SU-DHL-6 (cell line): ENCODE results near the gene BAHCC1.

Experiments
- H2AFZ ChIP-seq: fragments of 200-600 bp; sonication (generic); 2 replicates; pipeline ENCODE4 v1.6.1; 2014; ENCODE audit warnings: low read depth, mild to moderate bottlenecking, moderate library complexity, mixed read lengths, antibody characterized with exemption, low read length; ENCODE audit not compliant: severe bottlenecking
- H3F3A ChIP-seq: fragments of 200-600 bp; shearing (Covaris generic); 2 replicates; pipeline ENCODE4 v1.6.0; 2016; ENCODE audit warnings: antibody characterized with exemption, mild to moderate bottlenecking; ENCODE audit not compliant: insufficient read depth
- H3K27ac ChIP-seq: fragments of 200-600 bp; sonication (generic); 2 replicates; pipeline ENCODE4 v1.5.1; 2016; ENCODE audit warnings: low read depth, mild to moderate bottlenecking, low read length, moderate library complexity, mixed read lengths
- H3K27me3 ChIP-seq: fragments of 200-600 bp; sonication (generic), shearing (Covaris generic); 2 replicates; pipeline ENCODE4 v1.6.0; 2014; ENCODE audit warnings: mild to moderate bottlenecking, low read length
- H3K36me3 ChIP-seq: fragments of 200-600 bp; sonication (generic); 2 replicates; pipeline ENCODE4 v1.6.1; 2014; ENCODE audit warnings: mild to moderate bottlenecking, low read length, mixed read lengths
- H3K4me2 ChIP-seq: fragments of 300-600, 200-600 bp; shearing (Covaris generic), sonication (generic); 2 replicates; pipeline ENCODE4 v1.6.0; 2014; ENCODE audit warnings: low read length, low read depth, mild to moderate bottlenecking; ENCODE audit not compliant: poor library complexity, severe bottlenecking
- H3K4me3 ChIP-seq: fragments of 200-600 bp; sonication (generic); 2 replicates; pipeline ENCODE4 v1.5.1; 2014; ENCODE audit warnings: antibody characterized with exemption, low read length, mild to moderate bottlenecking, mixed read lengths; ENCODE audit not compliant: insufficient read depth, poor library complexity, severe bottlenecking
- H3K79me2 ChIP-seq: fragments of 200-600 bp; sonication (generic); 2 replicates; pipeline ENCODE4 v1.6.1; 2014; ENCODE audit warnings: mild to moderate bottlenecking, low read length, moderate library complexity; ENCODE audit not compliant: insufficient read depth
- H3K9ac ChIP-seq: fragments of 200-600 bp; sonication (generic); 2 replicates; pipeline ENCODE4 v1.7.0; 2014; ENCODE audit warnings: mild to moderate bottlenecking, low read length
- H3K9me2 ChIP-seq: fragments of 200-600 bp; sonication (generic); replicated peaks from 2 replicates; pipeline ENCODE4 v1.6.1; 2014; ENCODE audit warnings: low read length; ENCODE audit not compliant: insufficient read depth
- H3K9me3 ChIP-seq: fragments of 200-600 bp; sonication (generic); 2 replicates; pipeline ENCODE4 v1.6.1; 2014; ENCODE audit warnings: low read length, mixed read lengths; ENCODE audit not compliant: insufficient read depth
- H4K20me1 ChIP-seq: fragments of 200-600 bp; sonication (generic); 2 replicates; pipeline ENCODE4 v1.6.1; 2014; ENCODE audit warnings: low read depth, mild to moderate bottlenecking, antibody characterized with exemption, low read length, moderate library complexity, mixed read lengths
- EZH2phosphoT487 ChIP-seq: fragments of 200-600 bp; sonication (generic), shearing (Covaris generic); conservative IDR thresholded peaks from 2 replicates; pipeline ENCODE4 v1.6.1; 2018; ENCODE audit warnings: mild to moderate bottlenecking, antibody characterized with exemption, low read length, moderate library complexity, mixed read lengths
- TF ChIP-seq, protein P1 (sequence below): fragments of 200-600 bp; sonication (generic); IDR thresholded peaks from one replicate; pipeline ENCODE4 v1.5.1; 2017; ENCODE audit warnings: antibody characterized with exemption, mild to moderate bottlenecking, low read length, moderate library complexity; ENCODE audit not compliant: insufficient read depth, poor library complexity, severe bottlenecking

The BAHCC1 gene

DNA sequence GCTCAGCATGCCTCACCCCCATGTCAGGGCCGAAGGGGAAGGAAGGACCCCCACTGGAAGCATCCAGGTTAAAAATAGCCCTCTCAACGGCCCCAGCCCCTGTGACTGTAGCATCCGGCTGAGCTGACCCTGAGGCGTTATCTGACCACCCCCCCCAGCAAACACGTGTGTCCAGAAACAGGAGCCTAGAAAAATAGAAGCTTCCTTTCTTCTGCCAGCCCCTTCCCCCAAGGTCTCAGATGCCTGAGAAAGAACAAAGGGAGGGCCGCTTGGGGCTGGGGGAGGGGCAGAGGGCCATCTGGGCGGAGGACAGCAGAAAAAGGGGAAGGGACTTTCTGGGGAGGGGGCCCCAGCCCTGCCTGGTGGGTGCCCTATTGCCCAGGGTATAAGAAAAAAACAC is 61.5 kb downstream of the BAHCC1 start:
- H3K27ac ChIP-seq = no peak overlapping the region
- no peaks in the 10 kb centered on the region for H3K79me2 ChIP-seq
- no peak overlapping the region for H2AFZ ChIP-seq
- no peaks in the 10 kb centered on the region for H3K9me3 ChIP-seq
- H3K9ac ChIP-seq = no peak overlapping the region
- H3K4me2 ChIP-seq = no peak overlapping the region
- no peaks in the 10 kb centered on the region for H3K27me3 ChIP-seq
- H3K9me2 ChIP-seq = no peaks in the 10 kb centered on the region
- H4K20me1 ChIP-seq = no peaks in the 10 kb centered on the region
- no peaks in the 10 kb centered on the region for H3F3A ChIP-seq
- H3K4me3 ChIP-seq = no peak overlapping the region
- no peaks in the 10 kb centered on the region for H3K36me3 ChIP-seq
- no peak for TF ChIP-seq EZH2phosphoT487
- TF ChIP-seq, protein P1, sequence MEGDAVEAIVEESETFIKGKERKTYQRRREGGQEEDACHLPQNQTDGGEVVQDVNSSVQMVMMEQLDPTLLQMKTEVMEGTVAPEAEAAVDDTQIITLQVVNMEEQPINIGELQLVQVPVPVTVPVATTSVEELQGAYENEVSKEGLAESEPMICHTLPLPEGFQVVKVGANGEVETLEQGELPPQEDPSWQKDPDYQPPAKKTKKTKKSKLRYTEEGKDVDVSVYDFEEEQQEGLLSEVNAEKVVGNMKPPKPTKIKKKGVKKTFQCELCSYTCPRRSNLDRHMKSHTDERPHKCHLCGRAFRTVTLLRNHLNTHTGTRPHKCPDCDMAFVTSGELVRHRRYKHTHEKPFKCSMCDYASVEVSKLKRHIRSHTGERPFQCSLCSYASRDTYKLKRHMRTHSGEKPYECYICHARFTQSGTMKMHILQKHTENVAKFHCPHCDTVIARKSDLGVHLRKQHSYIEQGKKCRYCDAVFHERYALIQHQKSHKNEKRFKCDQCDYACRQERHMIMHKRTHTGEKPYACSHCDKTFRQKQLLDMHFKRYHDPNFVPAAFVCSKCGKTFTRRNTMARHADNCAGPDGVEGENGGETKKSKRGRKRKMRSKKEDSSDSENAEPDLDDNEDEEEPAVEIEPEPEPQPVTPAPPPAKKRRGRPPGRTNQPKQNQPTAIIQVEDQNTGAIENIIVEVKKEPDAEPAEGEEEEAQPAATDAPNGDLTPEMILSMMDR = no peak

DNA sequence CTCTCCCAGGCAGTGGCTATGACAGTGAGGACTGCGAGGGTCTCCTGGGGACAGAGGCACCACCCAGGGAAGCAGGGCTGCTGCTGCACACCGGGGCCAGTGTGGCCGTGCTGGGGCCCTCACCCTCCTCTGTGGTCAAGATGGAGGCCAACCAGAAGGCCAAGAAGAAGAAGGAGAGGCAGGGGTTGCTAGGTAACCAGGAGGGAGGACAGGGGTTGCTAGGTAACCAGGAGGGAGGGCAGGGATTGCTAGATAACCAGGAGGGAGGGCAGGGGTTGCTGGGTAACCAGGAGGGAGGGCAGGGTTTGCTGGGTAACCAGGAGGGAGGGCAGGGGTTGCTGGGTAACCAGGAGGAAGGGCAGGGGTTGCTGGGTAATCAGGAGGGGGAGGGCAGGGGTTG is 62.1 kb downstream of the BAHCC1 start:
- H3K4me2 ChIP-seq = no peak overlapping the region
- H3K9me2 ChIP-seq = no peaks in the 10 kb centered on the region
- no peak overlapping the region for H2AFZ ChIP-seq
- H3F3A ChIP-seq = no peaks in the 10 kb centered on the region
- H4K20me1 ChIP-seq = no peaks in the 10 kb centered on the region
- no peak overlapping the region for H3K27ac ChIP-seq
- H3K36me3 ChIP-seq = no peaks in the 10 kb centered on the region
- no peak for TF ChIP-seq EZH2phosphoT487
- TF ChIP-seq, protein P1 = no peak
- H3K9me3 ChIP-seq = no peaks in the 10 kb centered on the region
- H3K9ac ChIP-seq = no peak overlapping the region
- no peaks in the 10 kb centered on the region for H3K27me3 ChIP-seq
- no peak overlapping the region for H3K4me3 ChIP-seq
- H3K79me2 ChIP-seq = no peaks in the 10 kb centered on the region

DNA sequence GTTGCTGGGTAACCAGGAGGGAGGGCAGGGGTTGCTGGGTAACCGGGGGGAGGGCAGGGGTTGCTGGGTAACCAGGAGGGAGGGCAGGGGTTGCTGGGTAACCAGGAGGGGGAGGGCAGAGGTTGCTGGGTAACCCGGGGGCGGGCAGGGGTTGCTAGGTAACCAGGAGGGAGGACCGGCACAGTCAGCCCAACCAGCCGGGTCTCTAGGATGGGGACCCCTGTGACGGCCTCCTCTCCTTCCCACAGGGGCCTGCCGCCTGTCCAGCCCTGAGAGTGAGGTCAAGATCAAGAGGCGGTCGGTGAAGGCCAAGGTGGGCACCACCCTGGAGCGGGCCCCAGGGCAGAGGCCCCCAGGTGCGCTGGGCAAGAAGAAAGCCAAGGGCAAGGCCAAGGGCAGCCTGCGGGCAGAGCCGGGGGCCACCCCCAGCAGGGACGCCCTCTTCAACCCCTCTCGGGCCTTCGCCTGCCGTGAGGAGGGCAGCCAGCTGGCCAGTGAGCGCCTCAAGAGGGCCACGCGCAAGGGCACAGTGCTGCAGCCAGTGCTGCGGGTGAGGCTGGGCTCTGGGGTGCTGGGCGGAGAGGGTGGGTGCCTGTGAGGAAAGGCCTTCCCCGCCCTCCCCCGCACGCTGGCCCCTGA is 62.8 kb downstream of the BAHCC1 start:
- Histone ChIP-seq H3K9me3 (no peaks in the 10 kb centered on the region), H4K20me1 (no peaks in the 10 kb centered on the region), H3K27ac (no peak overlapping the region), H3K36me3 (no peaks in the 10 kb centered on the region), H3K4me2 (no peak overlapping the region), H2AFZ (no peak overlapping the region), H3K79me2 (no peaks in the 10 kb centered on the region), H3K9ac (no peak overlapping the region), H3F3A (no peaks in the 10 kb centered on the region), H3K9me2 (no peaks in the 10 kb centered on the region), H3K27me3 (no peaks in the 10 kb centered on the region), H3K4me3 (no peak overlapping the region)
- TF ChIP-seq, protein P1 = no peak
- no peak for TF ChIP-seq EZH2phosphoT487
